ENCODE results near the gene CEACAM19.

DNA sequence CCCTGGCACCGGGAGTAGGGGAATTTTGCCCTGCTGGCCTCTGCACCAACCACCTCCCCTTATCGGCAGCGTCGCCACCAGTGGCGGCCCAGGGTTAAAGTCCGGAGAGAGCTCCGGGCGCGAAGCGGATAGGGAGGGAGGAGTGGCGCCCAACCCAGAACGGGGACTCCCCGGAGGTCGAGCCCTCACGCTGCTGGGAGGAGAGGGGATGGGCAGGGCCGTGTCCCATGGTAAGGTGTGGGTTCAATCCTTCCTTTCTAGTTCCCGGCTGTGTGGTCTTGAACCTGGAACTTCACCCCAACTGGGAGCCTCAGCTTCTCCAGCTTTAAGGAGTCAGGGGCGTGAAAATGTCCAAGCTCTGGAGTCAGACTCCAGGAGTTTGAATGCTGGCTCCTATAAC is 54.0 kb downstream of the CEACAM19 start:
- TF ChIP-seq CTCF (IDR thresholded peaks at IDR 0.05) = no peak
- TF ChIP-seq POLR2A (IDR thresholded peaks at IDR 0.05) = no peak
